ENCODE data around the gene SETBP1. TPM values are rescaled to one million over a fixed set of nuclear protein-coding genes. Genes with fewer than 3 reads are reported as not detected.

The SETBP1 gene
- total and polyA plus RNA-seq, 9 of the 15 experiments (the other 6 are each of a cell fraction or from before 2014, with no cell fraction given): under 0.01 to 0.13 (median 0.04) TPM

GRCh38 chr18:44917216-44918141 is 236.8 kb downstream of the SETBP1 start:
- H3K36me3 ChIP-seq (ENCODE audit: control insufficient read depth, insufficient read depth, low read length): no peaks in the 10 kb centered on the region
- H3K4me3 ChIP-seq: no peak overlapping the region
- no peaks in the 10 kb centered on the region for H3K79me2 ChIP-seq (ENCODE audit: control insufficient read depth, insufficient read depth, low read length)
- intact Hi-C loops (cut with micrococcal nuclease): no loop called here
- in situ Hi-C loops (cut with MboI): no loop called here
- FAIRE-seq: no peak
- no peak overlapping the region for H3K9ac ChIP-seq (ENCODE audit: insufficient read depth in 1 of 2, low read depth in 2 of 2, low read length in 2 of 2)
- no peaks in the 10 kb centered on the region for H3K27me3 ChIP-seq (ENCODE audit: control insufficient read depth in 2 of 2, insufficient read depth in 2 of 2, low read length in 2 of 2)
- ATAC-seq: no peak
- no peak overlapping the region for H3K4me2 ChIP-seq (ENCODE audit: insufficient read depth, low read length)
- no TSS peak for BruUV-seq (replicated peaks)
- CTCF ChIA-PET (ENCODE audit: low intra/inter-chr PET ratio): no interaction called here
- no peaks in the 10 kb centered on the region for H3K4me1 ChIP-seq (replicated peaks in 1 of 2; ENCODE audit: control insufficient read depth in 2 of 2, insufficient read depth in 2 of 2, low read length in 2 of 2)
- 0% methylated on average over 10 of the region's 10 CpGs for WGBS (ENCODE audit: insufficient coverage, low coverage, missing lambda C conversion rate)
- no peak for DNase-seq (ENCODE audit: extremely low read depth in 1 of 4, low spot score in 3 of 4)
- H3K27ac ChIP-seq (ENCODE audit: extremely low read depth, low read depth, low read length): no peak overlapping the region
- H3K9me1 ChIP-seq (ENCODE audit: control insufficient read depth, insufficient read depth, low read length): no peaks in the 10 kb centered on the region
- no peak overlapping the region for H2AFZ ChIP-seq (ENCODE audit: low read depth, low read length)
- POLR2A ChIA-PET: no interaction called here
- H3K9me3 ChIP-seq (replicated peaks; ENCODE audit: control insufficient read depth, insufficient read depth, low read depth, low read length): no peaks in the 10 kb centered on the region
- no peaks in the 10 kb centered on the region for H4K20me1 ChIP-seq (replicated peaks; ENCODE audit: control insufficient read depth, insufficient read depth, low read length)
- TF ChIP-seq ARID3A (IDR thresholded peaks at IDR 0.05; ENCODE audit: borderline replicate concordance, low read depth, low read length): no peak
- TF ChIP-seq ZNF695 (CRISPR knock-in tag; IDR thresholded peaks at IDR 0.05): no peak
- no peak for TF ChIP-seq GTF3C2 (IDR thresholded peaks at IDR 0.05; ENCODE audit: borderline replicate concordance, extremely low read depth, insufficient read length)
- no peak for TF ChIP-seq ERF (CRISPR knock-in tag; IDR thresholded peaks at IDR 0.05)
- no peak for TF ChIP-seq ZNF408 (CRISPR knock-in tag; IDR thresholded peaks at IDR 0.05; ENCODE audit: low read depth)
- TF ChIP-seq ASH1L (IDR thresholded peaks at IDR 0.05; ENCODE audit: borderline replicate concordance, low read depth, partially characterized antibody): no peak
- no peak for TF ChIP-seq NR1H2 (CRISPR knock-in tag; IDR thresholded peaks at IDR 0.05)
- no peak for TF ChIP-seq NKRF (IDR thresholded peaks at IDR 0.05; ENCODE audit: borderline replicate concordance)
- no peak for TF ChIP-seq ATF6 (CRISPR knock-in tag; IDR thresholded peaks at IDR 0.05)
- TF ChIP-seq ZFP1 (CRISPR knock-in tag; IDR thresholded peaks at IDR 0.05): no peak
